A172 (cell line): ENCODE results near the gene SHE. TPM values are rescaled to one million over a fixed set of nuclear protein-coding genes. Genes with fewer than 3 reads are reported as not detected.

Experiments used
- DNase-seq: peaks from one replicate; pipeline ENCODE4 v3.0.0-alpha.2; 2015; ENCODE audit warnings: low spot score
- total RNA-seq: library from RNA; depleted of rRNA; stranded (reverse); fragments of >200 nt; shearing (Covaris generic); gene quantifications from 2 replicates; pipeline ENCODE4 v1.2.3, GENCODE V29; 2014

SHE gene
- total RNA-seq, 1 experiment from 2014 or later = not detected

DNA sequence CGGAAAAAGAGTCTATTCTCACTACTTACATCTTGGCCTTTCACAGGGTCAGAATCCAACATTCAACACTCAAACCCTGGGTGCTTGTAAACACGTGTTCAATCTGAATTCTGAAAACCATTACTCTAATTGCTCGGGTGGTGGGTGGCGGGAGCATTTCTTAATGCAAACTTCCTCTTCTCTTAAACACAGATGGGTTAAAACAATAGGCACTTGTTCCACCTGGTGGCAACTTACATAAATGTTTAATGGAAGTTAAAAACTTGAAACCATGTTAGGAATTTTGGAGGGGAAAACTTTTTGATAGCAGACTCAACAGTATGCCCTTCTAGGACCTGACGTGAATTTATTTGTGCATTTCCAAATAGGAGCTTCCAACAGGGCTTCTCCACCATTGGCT is 23.6 kb downstream of the SHE start:
- DNase-seq = peak; percentile 55

DNA sequence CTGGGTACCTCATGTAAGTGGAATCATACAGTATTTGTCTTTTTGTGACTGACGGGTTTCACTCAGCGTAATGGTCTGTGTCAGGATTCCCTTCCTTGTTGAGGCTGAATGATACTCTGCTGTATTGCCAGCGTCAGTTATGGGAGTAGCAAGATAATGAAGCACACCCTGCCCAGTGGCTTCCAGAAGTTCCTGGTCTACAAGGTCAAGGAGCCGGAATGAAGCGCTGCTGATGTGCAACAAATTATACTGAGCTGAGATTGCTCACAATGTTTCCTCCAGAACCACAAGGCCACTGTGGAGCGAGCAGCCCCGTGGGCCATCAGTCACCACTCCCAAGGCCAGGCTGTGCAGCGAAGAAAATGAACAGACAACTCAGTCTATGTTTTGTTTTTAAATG is 24.2 kb downstream of the SHE start:
- DNase-seq = no peak

DNA sequence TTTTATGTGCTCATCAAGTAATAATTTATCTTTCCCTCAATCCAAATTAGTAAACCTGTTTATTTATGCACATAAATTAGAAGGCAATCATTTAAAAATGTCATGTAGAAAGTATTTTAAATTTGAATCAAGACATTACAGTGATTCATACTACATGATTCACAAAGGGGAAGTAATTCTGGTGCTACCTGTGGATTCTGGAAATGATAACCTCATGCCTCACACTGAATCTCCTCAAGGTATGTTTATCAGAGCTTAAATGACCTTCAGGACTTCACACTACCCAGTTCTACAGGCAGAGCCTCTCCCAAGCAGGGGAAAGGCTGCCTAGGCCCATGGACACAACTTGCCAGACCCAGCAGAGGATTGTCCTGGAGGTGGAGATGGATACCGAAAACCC is 25.4 kb downstream of the SHE start:
- DNase-seq = peak; percentile 35

DNA sequence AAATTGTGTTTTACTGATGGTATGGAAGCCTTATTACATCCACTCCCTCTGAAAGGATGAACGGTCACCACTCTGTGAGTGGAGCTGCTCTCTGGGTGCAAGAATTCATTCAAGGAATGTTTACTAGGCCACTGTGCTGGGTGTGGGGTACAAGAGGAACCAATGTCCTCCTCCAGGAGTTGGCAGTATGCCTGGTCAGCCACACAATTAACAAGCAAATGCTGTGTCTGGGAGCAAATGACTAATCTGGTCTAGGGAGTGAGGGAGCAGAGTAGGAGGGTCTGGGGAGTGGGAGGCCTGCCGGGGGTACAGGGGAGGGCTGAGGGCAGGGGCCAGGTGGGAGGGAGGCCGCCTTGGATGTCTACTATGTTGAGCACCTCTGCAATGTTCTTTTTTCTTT is 27.4 kb downstream of the SHE start:
- peak; percentile 94 for DNase-seq

DNA sequence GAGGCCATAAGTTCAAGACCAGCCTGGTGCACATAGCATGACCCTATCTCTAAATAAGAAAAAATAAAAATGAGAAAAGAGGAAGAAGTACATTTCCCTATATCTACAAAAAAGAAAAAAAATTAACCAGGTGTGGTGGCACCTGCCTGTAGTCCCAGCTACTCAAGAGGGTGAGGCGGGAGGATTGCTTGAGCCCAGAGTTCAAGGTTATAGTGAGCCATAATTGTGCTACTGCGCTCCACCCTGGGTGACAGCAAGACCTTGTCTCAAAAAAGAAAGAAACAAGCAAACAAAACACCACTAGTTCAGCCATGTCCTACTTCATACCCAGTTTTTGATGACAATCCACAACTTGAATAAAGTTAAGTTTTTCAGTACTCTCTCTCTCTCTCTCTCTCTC is 30.9 kb downstream of the SHE start:
- DNase-seq = no peak

DNA sequence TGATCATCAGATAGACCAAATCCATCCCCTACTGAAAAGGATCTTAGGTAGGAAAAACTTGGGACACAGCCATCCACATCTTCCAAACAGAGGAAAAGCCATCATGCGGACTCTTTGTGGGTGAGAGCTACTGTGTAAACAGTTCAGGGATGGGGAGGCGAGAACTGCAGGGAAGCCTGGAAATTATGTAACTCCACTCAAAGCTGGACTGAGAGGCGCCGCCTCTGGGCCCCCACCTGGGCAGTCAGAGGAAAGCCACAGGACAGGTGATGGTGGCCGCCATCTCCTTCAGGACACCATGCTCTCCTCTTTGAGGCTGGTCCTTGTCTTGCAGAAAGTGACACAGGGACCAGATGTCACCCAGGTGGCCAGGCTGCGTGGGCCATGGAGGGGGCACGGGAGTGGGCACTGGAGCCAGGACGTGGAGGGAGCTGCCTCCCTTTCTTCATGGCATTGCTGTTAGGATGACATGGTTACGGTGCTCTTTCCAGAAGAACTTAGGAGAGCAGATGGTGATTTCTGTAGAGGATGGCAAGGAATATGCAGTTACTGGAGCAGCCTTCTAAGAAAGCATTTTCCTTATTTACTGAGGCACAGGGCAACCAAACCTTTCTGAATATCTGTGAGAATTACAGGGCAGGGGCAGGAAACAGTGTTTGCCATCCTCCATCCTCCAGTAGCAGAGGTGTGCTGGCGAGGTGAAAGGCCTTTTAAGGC is 32.2 kb downstream of the SHE start:
- no peak for DNase-seq

DNA sequence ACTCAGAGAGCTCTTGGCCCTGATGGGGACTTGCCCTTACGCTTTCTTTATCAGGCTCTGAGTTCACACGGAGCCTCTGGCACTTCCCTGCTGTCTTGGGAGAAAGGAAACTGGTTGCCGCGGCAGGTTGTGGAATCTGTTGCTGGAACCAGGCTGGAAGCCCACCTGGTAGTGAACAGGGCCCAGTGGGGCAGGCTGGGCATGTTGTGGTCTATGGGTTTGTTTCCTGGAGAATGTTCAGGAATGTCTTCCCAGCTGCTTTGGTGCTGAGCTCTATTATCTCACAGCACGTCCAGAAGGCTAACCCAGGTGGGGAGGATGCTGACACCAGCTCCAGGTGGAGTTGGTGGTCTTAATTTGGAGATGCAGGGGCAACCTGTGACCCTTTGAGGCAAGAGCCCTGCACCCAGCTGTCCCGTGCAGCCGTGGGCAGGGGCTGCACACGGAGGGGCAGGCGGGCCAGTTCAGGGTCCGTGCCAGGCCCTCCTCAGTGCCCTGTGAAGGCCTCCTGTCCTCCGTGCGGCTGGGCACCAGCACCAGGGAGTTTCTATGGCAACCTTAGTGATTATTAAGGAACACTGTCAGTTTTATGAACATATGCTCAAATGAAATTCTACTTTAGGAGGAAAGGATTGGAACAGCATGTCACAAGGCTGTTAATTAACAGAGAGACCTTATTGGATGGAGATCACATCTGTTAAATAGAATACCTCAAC is 33.5 kb downstream of the SHE start:
- no peak for DNase-seq

DNA sequence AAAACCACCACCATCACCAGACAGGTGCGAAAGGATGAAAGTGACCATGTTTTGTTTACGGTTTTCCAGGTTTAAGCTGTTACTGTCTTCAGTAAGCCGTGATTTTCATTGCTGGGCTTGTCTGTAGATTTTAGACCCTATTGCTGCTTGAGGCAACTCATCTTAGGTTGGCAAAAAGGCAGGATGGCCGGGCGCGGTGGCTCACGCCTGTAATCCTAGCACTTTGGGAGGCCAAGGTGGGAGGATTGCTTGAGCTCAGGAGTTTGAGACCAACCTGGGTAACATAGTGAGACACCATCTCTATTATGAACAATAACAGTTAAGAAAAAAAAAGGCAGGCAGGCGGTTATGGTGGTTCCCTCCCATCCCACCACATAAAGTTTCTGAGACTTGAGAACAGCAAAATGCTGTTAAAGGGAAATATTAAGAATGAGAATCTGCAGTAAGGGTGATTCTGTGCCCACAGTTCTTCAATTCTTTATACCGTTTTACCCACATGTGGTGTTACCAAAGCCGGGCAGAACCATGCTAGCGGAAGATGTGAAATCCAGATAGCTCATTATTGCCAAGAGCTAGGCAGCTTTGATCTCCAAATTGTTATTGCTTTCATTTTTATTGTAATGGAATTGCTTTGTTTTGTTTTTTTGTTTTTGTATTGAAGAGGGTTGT is 34.6 kb downstream of the SHE start:
- DNase-seq = no peak

DNA sequence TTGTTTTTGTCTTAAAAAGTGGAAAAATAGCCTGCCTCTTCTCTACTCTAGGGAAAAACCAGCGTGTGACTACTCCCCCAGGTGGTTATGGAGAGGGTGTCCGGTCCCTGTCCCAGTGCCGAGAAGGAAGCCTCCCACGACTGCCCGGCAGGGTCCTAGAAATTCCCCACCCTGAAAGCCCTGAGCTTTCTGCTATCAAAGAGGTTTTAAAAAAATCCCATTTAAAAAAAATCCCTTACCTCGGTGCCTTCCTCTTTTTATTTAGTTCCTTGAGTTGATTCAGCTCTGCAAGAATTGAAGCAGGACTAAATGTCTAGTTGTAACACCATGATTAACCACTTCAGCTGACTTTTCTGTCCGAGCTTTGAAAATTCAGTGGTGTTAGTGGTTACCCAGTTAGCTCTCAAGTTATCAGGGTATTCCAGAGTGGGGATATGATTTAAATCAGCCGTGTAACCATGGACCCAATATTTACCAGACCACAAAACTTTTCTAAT is 35.2 kb downstream of the SHE start:
- DNase-seq = no peak

DNA sequence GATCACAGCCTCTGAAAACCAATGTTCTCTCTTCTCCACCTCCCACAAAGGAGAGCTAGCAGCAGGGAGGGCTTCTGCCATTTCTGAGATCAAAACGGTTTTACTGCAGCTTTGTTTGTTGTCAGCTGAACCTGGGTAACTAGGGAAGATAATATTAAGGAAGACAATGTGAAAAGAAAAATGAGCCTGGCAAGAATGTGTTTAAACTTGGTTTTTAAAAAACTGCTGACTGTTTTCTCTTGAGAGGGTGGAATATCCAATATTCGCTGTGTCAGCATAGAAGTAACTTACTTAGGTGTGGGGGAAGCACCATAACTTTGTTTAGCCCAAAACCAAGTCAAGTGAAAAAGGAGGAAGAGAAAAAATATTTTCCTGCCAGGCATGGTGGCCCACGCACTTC is 36.0 kb downstream of the SHE start:
- no peak for DNase-seq

DNA sequence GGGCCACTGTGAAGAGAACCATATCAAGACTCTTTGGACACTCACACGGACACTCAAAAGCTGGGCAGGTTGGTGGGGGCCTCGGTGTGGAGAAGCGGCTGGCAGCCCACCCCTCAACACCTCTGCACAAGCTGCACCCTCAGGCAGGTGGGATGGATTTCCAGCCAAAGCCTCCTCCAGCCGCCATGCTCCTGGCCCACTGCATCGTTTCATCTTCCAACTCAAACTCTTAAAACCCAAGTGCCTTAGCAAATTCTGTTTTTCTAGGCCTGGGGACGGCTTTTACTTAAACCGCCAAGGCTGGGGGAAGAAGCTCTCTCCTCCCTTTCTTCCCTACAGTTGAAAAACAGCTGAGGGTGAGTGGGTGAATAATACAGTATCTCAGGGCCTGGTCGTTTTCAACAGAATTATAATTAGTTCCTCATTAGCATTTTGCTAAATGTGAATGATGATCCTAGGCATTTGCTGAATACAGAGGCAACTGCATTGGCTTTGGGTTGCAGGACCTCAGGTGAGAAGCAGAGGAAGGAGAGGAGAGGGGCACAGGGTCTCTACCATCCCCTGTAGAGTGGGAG is 36.5 kb downstream of the SHE start:
- no peak for DNase-seq

DNA sequence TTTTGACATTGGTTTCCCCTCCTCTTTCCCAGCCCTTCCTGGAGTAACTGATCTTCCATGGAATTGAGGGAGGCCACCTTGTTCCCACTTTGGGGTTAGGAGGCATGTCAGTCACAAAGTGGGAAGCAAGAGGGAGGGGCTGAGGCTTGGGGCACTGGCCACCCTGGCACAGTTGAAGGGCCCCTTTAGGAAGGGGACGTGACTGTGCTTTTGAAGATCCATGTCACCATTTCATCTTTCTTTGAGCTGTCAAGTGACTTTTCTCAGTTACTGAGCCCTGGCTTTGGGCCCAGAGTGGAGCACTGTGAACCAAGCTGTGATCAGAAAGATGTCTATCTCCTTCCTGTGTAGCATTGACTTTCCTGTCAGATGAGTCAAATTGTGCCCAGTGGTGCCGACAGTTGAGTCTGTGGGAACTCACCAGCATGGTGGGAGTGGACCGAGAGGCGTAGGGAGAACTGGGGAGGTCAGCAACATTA is 38.7 kb downstream of the SHE start:
- peak; percentile 63 for DNase-seq

DNA sequence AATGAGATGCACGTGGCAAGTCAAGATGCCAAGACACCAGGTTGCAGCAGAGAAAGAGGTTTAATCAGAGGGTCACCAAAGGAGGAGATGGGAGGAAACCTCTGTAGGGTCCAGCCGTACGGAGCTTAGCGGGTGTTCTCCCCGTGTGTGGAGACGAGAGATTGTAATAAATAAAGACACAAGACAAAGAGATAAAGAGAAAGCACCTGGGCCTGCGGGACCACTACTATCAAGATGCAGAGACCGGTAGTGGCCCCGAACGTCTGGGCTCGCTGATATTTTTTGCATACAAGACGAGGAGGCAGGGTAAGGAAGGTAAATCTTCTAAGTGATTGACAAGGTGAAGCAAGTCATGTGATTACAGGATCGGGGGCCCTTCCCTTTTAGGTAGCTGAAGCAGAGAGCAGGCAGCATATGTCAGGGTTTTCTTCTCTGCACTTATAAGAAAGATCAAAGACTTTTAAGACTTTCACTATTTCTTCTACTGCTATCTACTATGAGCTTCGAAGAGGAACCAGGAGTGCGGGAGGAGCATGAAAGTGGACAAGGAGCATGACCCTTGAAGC is 41.4 kb downstream of the SHE start:
- DNase-seq = no peak

DNA sequence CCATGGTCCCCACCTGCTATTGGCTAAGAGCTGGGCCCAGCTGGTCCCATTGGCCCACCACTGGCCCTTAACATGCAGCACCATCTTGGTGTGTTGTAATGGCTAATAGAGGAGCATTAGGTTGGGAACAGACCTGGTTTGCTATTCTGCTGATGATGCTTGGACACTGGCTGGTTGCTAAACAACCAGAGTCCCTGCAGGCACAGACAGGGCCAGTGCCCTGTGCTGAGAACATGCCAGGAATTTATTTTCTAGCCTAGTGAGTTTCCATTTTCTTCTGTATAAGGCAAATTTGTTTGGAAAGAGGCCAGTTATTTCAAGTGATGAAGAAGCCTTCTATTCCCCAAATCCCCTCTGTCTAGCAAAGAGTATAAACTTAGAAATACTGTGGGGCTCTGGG is 43.1 kb downstream of the SHE start:
- DNase-seq = no peak

DNA sequence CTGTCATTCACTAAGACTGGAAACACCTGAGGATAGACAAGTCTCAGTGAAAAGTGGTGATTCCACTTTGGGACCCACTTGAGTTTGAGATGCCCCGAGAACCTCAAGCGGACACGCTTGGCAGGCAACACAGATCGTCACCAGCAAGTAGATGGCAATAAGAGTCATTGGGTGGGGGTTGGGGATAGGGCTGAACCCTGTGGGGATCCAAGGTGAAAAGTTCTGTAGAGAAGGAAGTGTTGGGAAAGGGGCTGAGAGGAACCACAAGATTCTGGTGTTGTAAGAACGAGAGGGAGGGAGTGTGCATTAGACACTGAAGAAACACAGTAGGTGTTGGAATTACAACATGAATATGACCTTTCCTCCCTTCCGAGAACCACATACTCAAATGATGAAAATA is 45.6 kb downstream of the SHE start:
- no peak for DNase-seq

DNA sequence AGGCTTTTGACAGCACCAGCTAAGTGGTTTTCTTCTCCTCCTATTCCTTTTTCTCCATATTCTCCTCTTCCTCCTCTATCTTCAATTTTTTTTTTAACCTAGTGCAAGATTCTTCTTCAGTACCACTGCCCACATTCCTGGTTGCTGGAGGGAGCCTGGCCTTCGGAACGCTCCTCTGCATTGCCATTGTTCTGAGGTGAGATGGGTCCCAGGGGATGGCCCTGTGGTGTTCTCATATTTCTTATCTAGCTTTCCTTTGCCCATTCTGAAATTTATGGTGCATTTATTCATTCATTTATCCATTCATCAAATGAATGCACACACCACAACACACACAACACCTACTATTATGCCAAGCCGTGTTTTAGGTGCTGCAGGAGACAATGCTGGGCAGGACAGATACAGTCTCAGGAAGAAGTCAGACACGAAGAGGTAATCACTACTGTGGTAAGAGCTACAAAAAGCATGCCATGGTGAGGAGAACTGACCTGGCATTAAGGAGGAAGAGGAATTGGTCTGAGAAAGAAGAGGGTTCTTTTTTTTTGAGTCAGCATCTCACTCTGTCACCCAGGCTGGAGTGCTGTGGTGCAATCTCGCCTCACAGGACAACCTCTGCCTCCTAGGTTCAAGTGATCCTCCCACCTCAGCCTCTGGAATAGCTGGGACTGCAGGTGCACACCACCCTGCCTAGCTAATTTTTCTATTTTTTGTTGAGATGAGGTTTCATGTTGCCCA is 47.7 kb downstream of the SHE start:
- no peak for DNase-seq

DNA sequence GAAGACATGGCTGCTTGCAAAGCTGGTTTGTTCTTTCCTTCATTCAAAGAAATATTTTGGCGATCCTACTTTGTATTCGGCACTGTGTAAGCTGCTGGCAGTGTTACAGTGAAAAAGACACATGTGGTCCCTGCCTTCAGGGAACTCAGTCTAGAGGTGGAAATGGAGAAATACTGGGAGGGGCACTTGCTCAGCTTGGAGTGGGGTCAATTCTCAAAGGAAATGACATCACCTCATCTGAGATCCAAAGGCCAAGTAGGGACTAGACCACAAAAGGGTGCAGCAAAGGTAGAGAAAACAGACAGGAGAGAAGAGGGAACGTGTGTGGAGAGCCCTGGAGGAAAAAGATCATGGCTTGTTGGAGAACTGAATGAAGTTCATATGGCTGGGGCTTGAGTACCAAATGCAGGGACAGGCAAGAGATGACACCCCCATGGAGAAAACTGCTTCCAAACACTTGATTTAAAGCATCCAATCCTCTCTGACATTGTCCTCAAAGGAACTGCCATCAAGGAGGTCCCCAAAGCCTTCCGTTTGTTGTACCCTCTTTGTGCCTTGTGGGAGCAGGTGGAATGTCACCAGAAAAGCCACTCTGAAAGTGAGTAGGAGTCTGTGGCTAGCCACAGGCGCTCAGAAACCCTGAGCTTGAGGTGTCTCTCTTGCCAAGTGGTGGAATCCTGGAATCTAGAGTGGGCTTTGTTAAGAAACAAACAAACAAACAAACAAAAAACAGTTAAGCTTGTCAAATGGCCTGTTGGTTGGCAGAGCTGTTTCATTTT is 48.4 kb downstream of the SHE start:
- peak; percentile 78 for DNase-seq

DNA sequence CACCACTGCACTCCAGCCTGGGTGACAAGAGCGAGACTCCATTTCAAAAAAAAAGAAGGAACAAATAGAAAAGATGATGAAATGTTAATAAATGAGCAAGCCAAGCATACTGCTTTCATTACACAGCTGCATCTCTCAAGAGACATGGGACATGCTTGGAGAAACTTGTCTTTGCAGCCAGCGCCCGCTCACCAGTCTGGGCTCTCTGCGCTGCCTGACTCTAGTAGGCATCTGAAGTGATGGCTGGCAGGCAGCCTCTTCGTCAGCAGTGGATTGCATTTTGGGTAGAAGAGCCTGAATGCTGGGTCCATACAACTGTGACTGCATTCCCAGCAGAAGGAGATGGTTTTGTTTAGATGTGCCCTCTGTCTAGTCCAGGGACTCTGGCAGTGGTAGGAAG is 49.1 kb downstream of the SHE start:
- no peak for DNase-seq

DNA sequence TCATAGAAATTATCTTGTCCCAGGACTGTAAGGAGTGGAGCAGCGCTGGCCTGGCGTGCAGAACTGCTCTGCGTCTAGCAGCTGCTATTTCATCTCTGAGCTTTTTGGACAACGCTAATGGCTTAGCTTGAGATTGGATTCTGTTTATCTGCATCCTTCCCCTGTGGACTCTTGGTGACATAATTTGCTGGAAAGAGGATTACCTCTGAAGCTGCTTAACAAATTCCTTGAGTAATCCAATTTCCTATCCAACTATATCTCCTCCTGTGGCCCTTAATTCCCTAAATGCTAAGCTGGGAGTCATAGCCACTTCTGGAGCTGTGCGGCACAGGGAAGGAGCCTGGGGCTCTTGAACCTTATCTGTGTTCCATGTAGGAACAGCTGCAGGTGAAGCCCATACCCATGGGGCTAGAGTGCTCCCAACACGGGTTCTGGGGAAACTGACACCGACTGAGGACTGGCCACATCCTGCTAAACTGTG is 53.8 kb downstream of the SHE start:
- no peak for DNase-seq

DNA sequence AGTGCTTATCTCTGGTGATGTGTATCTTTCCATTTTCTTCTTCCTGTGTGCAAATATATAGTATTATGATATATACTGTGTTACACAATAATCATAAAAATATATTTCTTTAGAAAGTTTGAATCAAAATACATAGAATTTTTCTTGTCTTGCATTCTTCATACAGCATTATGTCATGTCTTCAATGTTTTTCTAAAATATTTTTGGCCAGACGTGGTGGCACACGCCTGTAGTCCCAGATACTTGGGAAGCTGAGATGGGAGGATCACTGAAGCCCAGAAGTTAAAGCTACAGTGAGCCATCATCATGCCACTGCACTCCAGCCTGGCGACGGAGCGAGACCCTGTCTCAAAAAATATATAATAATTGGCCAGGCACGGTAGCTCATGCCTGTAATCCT is 55.4 kb downstream of the SHE start:
- no peak for DNase-seq
